HG03354 (cell line): Measurements from ENCODE around the gene MRPL11.

Experiments
- ATAC-seq: cut with Tn5 transposase; IDR thresholded peaks from one replicate; pipeline ENCODE4 v1.9.1; 2021; ENCODE audit warnings: mild to moderate bottlenecking; ENCODE audit not compliant: unreplicated experiment, poor library complexity, severe bottlenecking

The MRPL11 gene

GRCh38 chr11:66438504-66439466 is at the start of gene MRPL11:
Gene MRPL11, minus strand, starts transcription at chr11:66438848. Its CDS starts 94 bp downstream, at chr11:66438754.
- peak; percentile 95 for ATAC-seq

GRCh38 chr11:66484806-66485380 is 46.2 kb upstream of the MRPL11 start:
- ATAC-seq, result no peak

GRCh38 chr11:66480117-66480938 is 41.7 kb upstream of the MRPL11 start, which contains the start of gene DPP3:
Gene DPP3, plus strand, starts transcription at chr11:66480434. Its CDS starts 1,767 bp downstream, at chr11:66482201.
- ATAC-seq, result peak; percentile 91

GRCh38 chr11:66479394-66480116 is 40.9 kb upstream of the MRPL11 start:
- ATAC-seq, result peak; percentile 21

GRCh38 chr11:66478729-66479393 is 40.2 kb upstream of the MRPL11 start:
- no peak for ATAC-seq

- ATAC-seq, result no peak
Measured at GRCh38 chr11:66477263-66478201, 38.9 kb upstream of the MRPL11 start.

GRCh38 chr11:66476841-66477251 is 38.2 kb upstream of the MRPL11 start:
- no peak for ATAC-seq

GRCh38 chr11:66476173-66476840 is 37.7 kb upstream of the MRPL11 start:
- ATAC-seq, result no peak

GRCh38 chr11:66475349-66476172 is 36.9 kb upstream of the MRPL11 start:
- ATAC-seq, result no peak

- ATAC-seq, result no peak
Measured at GRCh38 chr11:66473608-66474515, 35.2 kb upstream of the MRPL11 start.

- no peak for ATAC-seq
Measured at GRCh38 chr11:66473167-66473566, 34.5 kb upstream of the MRPL11 start.

- ATAC-seq, result no peak
Measured at GRCh38 chr11:66472054-66472453, 33.4 kb upstream of the MRPL11 start.

GRCh38 chr11:66471142-66471541 is 32.5 kb upstream of the MRPL11 start:
- no peak for ATAC-seq

- ATAC-seq, result no peak
Measured at GRCh38 chr11:66470015-66470414, 31.4 kb upstream of the MRPL11 start.

GRCh38 chr11:66469441-66469840 is 30.8 kb upstream of the MRPL11 start:
- ATAC-seq, result no peak

- no peak for ATAC-seq
Measured at GRCh38 chr11:66468691-66469090, 30.0 kb upstream of the MRPL11 start.
